Measurements from ENCODE around the gene GIT2. TPM values are rescaled to one million over a fixed set of nuclear protein-coding genes. Genes with fewer than 3 reads are reported as not detected.

GIT2 gene
- total RNA-seq, 3 donors from 2014 or later = 33.3 to 46.2 (median 39.6) TPM

DNA sequence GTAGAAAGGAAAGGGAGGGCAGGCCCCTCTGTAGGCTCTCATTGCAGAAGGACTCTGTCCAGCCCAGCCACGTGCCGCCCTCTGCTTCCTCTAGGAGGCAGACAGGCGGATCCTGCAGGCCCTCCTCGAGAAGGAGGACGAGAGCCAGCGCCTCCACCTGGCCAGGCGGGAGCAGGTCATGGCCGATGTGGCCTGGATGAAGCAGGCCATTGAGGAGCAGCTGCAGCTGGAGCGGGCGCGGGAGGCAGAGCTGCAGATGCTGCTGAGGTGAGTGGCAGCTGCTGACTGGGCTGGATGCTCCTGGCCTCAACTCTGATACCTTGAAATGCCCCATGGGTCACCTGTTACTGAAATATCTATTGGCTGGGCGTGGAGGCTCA, 85.2 kb downstream of the GIT2 start:
- TF ChIP-seq CTCF (IDR thresholded peaks at IDR 0.05) = no peak
- H3K4me3 ChIP-seq = no peak overlapping the region
- no peaks in the 10 kb centered on the region for H3K4me1 ChIP-seq (ENCODE audit: low read depth)
- peak in 1 of 3 donors; percentile 43 for DNase-seq
- H3K36me3 ChIP-seq (ENCODE audit: low read depth) = no peaks in the 10 kb centered on the region
- H3K9me3 ChIP-seq = no peaks in the 10 kb centered on the region
- peak; percentile 77 for ATAC-seq
- intact Hi-C loops (cut with DNase I, micrococcal nuclease) = no loop called here

DNA sequence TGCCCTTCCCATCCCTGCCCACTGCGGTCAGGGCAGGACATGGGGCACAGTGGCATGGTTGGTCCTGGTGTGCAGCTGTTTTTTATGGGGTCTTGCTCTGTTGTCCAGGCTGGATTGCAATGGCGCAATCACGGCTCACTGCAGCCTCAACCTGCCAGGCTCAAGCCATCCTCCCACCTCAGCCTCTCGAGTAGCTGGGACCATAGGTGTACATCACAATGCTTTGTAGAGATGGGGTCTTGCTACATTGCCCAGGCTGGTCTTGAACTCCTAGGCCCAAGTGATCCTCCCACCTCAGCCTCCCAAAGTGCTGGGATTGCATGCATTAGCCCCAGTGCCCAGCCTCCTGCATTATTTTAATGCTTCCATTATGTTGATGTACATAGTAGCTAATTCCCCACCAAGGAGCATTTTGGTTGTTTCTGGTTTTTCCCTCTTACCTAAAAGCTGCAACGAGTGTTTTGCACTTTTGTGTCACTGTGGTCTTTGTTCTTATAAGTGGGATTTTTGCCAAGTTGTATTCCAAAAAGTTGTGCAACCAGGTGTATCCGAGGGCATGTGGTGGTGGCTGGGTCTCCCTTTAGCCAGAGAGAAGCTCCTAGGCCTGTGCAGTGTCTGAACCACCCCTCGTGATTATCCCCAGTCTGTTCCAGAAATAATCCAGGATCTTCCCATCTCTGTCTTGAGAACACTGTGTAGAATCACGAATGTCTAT, 85.8 kb downstream of the GIT2 start:
- Histone ChIP-seq H3K4me1 (ENCODE audit: low read depth) (no peaks in the 10 kb centered on the region), H3K9me3 (no peaks in the 10 kb centered on the region), H3K36me3 (ENCODE audit: low read depth) (no peaks in the 10 kb centered on the region), H3K4me3 (no peak overlapping the region)
- intact Hi-C loops (cut with DNase I, micrococcal nuclease) = no loop called here
- no peak for DNase-seq
- no peak for TF ChIP-seq CTCF (IDR thresholded peaks at IDR 0.05)
- ATAC-seq = no peak

DNA sequence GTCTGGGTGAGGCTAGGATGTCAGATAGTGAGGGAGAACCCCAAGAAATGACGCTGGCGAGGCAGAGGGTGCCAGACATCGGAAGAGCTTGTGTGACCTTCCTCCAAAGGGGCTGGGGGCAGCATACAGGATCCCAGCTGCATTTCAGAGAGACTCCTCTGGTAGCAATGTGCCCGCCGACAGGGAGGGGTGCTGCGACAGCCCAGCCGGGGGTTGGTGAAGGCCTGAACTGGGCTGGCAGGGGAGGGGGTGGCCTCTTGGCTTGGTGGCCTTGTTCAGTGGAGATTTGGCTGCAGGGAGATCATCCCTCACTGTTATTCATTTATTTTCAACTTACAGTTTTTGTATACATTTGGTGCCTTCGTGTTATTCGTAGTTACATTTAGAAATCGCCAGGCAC, 90.9 kb downstream of the GIT2 start:
- Histone ChIP-seq H3K36me3 (ENCODE audit: low read depth) (peaks cover 10% of the 10 kb centered on the region), H3K4me1 (ENCODE audit: low read depth) (peaks cover 3% of the 10 kb centered on the region), H3K9me3 (no peaks in the 10 kb centered on the region), H3K4me3 (no peak overlapping the region)
- DNase-seq (no peak), ATAC-seq (no peak)
- intact Hi-C loops (cut with DNase I, micrococcal nuclease) = no loop called here
- TF ChIP-seq CTCF (IDR thresholded peaks at IDR 0.05) = no peak

DNA sequence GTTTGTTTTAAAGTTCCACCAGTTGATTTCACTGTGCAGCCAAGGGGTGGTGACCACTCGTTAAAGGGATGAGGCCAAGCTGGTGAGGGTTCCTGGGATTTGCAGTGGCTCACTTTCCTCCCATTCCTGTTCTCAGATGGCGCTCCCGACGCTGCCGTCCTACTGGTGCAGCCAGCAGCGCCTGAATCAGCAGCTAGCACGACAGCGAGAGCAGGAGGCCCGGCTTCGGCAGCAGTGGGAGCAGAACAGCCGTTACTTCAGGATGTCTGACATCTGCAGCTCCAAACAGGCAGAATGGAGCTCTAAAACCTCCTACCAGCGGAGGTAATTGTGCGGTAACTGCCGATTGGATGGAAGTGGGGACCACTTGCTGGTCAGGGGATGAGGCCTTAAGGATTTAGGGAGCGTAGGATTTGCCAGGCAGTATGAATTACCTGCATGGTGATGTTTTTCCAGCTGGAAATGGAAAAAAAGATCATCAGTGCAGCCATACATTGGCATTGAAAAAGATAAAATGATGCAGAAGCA, 93.2 kb downstream of the GIT2 start:
- no peaks in the 10 kb centered on the region for H3K9me3 ChIP-seq
- intact Hi-C loops (cut with DNase I, micrococcal nuclease) = no loop called here
- H3K4me3 ChIP-seq = no peak overlapping the region
- ATAC-seq = no peak
- TF ChIP-seq CTCF (IDR thresholded peaks at IDR 0.05) = no peak
- H3K4me1 ChIP-seq (ENCODE audit: low read depth) = peaks cover 3% of the 10 kb centered on the region
- peaks cover 10% of the 10 kb centered on the region for H3K36me3 ChIP-seq (ENCODE audit: low read depth)
- DNase-seq = no peak

GRCh38 chr12:109900752-109901580, 95.2 kb downstream of the GIT2 start:
- Histone ChIP-seq H3K4me3 (peak overlapping the region; percentile 68), H3K36me3 (ENCODE audit: low read depth) (peaks cover 10% of the 10 kb centered on the region), H3K4me1 (ENCODE audit: low read depth) (peaks cover 3% of the 10 kb centered on the region), H3K9me3 (no peaks in the 10 kb centered on the region)
- intact Hi-C loops (cut with DNase I, micrococcal nuclease) = no loop called here
- TF ChIP-seq CTCF (IDR thresholded peaks at IDR 0.05) = no peak
- DNase-seq = no peak
- peak; percentile 26 for ATAC-seq
